VCaP (cell line): Measurements from ENCODE around the gene LRRC70.

Experiments
- H3K27ac ChIP-seq: fragments of 450-650 bp; 2 replicates; pipeline ENCODE4 v1.5.1; 2017
- TF ChIP-seq, protein P1 (sequence below): fragments of 450-650 bp; conservative IDR thresholded peaks from 2 replicates; pipeline ENCODE4 v1.5.1; 2017; ENCODE audit warnings: mild to moderate bottlenecking, moderate library complexity

The LRRC70 gene

DNA sequence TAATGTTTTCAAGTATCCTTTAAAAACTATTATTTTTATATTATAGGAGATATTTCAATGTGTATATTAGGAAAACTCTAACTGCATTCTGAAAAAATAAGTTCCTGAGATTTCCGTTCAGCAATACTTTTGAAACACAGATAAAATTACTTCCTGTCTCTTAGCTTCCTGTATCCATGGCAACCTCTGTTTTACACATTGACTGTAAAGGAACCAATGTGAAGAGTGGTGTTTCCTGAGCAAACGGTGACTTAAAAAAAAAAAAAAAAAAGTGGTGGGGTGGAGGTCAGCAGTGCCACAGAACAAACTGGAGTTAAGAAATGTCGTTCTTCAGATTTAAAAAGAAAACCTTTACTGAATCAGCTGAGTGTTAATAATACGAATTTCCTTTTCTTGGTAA, at the start of gene LRRC70:
Gene LRRC70, plus strand, starts transcription at position 280 of the 400 bp plus-strand sequence. CDS start 620 bp downstream, outside the sequence.
- TF ChIP-seq, protein P1, sequence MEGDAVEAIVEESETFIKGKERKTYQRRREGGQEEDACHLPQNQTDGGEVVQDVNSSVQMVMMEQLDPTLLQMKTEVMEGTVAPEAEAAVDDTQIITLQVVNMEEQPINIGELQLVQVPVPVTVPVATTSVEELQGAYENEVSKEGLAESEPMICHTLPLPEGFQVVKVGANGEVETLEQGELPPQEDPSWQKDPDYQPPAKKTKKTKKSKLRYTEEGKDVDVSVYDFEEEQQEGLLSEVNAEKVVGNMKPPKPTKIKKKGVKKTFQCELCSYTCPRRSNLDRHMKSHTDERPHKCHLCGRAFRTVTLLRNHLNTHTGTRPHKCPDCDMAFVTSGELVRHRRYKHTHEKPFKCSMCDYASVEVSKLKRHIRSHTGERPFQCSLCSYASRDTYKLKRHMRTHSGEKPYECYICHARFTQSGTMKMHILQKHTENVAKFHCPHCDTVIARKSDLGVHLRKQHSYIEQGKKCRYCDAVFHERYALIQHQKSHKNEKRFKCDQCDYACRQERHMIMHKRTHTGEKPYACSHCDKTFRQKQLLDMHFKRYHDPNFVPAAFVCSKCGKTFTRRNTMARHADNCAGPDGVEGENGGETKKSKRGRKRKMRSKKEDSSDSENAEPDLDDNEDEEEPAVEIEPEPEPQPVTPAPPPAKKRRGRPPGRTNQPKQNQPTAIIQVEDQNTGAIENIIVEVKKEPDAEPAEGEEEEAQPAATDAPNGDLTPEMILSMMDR = no peak
- no peak within 1 kb of the TSS for H3K27ac ChIP-seq

GRCh38 chr5:62533597-62533996, 45.0 kb upstream of the LRRC70 start:
- TF ChIP-seq, protein P1 = no peak
- no peak overlapping the region for H3K27ac ChIP-seq

- H3K27ac ChIP-seq = no peak overlapping the region
- TF ChIP-seq, protein P1 = no peak
Observed at GRCh38 chr5:62534461-62535236, 44.0 kb upstream of the LRRC70 start.

GRCh38 chr5:62536232-62536631, 42.4 kb upstream of the LRRC70 start:
- TF ChIP-seq, protein P1 = no peak
- no peak overlapping the region for H3K27ac ChIP-seq

- TF ChIP-seq, protein P1 = no peak
Observed at GRCh38 chr5:62536783-62537182, 41.8 kb upstream of the LRRC70 start.

GRCh38 chr5:62538017-62538942, 40.3 kb upstream of the LRRC70 start:
- no peak overlapping the region for H3K27ac ChIP-seq
- TF ChIP-seq, protein P1 = no peak

More at GRCh38 chr5:62536783-62537182, 41.8 kb upstream of the LRRC70 start:
- no peak overlapping the region for H3K27ac ChIP-seq

DNA sequence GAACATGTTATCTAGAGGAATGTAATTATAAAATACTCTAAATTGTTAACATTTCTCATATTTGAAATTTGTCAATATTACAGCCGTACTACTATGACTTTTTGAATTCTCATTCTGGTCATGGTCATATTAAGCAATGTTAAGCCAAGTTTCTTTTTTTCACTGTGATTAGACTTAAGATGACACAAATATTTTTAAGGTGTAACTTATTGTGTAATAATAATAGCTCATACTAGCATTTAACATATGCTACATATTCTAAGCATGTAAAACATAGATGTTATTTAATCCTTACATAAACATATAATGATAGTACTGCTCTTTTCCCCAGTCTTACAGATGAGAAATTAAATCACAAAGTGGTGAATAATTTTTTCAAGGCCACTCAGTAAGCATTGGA, 35.9 kb upstream of the LRRC70 start:
- TF ChIP-seq, protein P1 = no peak
- H3K27ac ChIP-seq = no peak overlapping the region
